Upper lobe of left lung (tissue), 6 donors: ENCODE measurements around the gene FHOD3. TPM values are rescaled to one million over a fixed set of nuclear protein-coding genes. Genes with fewer than 3 reads are reported as not detected.

Experiments used
- ATAC-seq, 2 donors: fragments of 200-7000 bp; cut with Tn5 transposase; one replicate each; pipeline ENCODE4 v1.9.1; 2022; ENCODE audit warnings: mild to moderate bottlenecking in 2 of 2, moderate library complexity in 2 of 2; ENCODE audit not compliant: low FRiP score in 2 of 2
- DNase-seq, 2 donors: peaks; one replicate each; pipeline ENCODE4 v3.0.0-alpha.2; 2019 to 2020
- H3K27ac ChIP-seq, 4 donors: fragments of 200-600 bp; sonication (generic); one replicate each; pipeline ENCODE4 v1.5.1; 2016 to 2019
- H3K27me3 ChIP-seq, 4 donors: fragments of 200-600 bp; sonication (generic); one replicate each; pipeline ENCODE4 v1.5.1; 2017 to 2019
- H3K36me3 ChIP-seq, 4 donors: fragments of 200-600 bp; sonication (generic); one replicate each; pipeline ENCODE4 v1.5.1; 2016 to 2019
- H3K4me1 ChIP-seq, 4 donors: fragments of 200-600 bp; sonication (generic); one replicate each; pipeline ENCODE4 v1.5.1; 2018 to 2019
- H3K4me3 ChIP-seq, 4 donors: fragments of 200-600 bp; sonication (generic); one replicate each; pipeline ENCODE4 v1.5.1; 2017 to 2019; ENCODE audit warnings: mild to moderate bottlenecking in 2 of 4, moderate library complexity in 1 of 4
- H3K9me3 ChIP-seq, 4 donors: fragments of 200-600 bp; sonication (generic); one replicate each; pipeline ENCODE4 v1.5.1; 2018 to 2019
- EP300 ChIP-seq, 4 donors: sonication (generic); formaldehyde crosslinking; IDR thresholded peaks; one replicate each; pipeline ENCODE4 v1.5.1; 2017; ENCODE audit warnings: antibody characterized with exemption in 4 of 4, control low read depth in 2 of 4
- POLR2A ChIP-seq, 4 donors: fragments of 450-650 bp; IDR thresholded peaks; one replicate each; pipeline ENCODE4 v1.5.1; 2016 to 2017; ENCODE audit warnings: antibody characterized with exemption in 4 of 4, mild to moderate bottlenecking in 2 of 4
- POLR2AphosphoS5 ChIP-seq, 2 donors: sonication (generic); formaldehyde crosslinking; IDR thresholded peaks; one replicate each; pipeline ENCODE4 v1.5.1; 2017; ENCODE audit warnings: antibody characterized with exemption in 2 of 2
- WGBS, 2 donors: methylation state at CpG; one replicate each; pipeline ENCODE4 v1.1.5; 2017 to 2018; 5-methylcytosine and 5-hydroxymethylcytosine counted together
- total RNA-seq, 6 donors: library from RNA; depleted of rRNA in 4 of 6; stranded (reverse); fragments of >200 nt in 4 of 6; gene quantifications; one replicate each; pipeline versions ENCODE4 v1.1.0 to v1.2.1, GENCODE V29; 2016 to 2021
- TF ChIP-seq, protein P1 (sequence below), 6 experiments: fragments of 450-650 bp in 4 of 6; fragments of 200-600 bp in 2 of 6; sonication (generic) in 2 of 6; IDR thresholded peaks; one replicate each; pipeline ENCODE4 v1.5.1; 2016 to 2019; ENCODE audit warnings: antibody characterized with exemption in 6 of 6
- donor health status: DM: no; HTN: no; CAD: no; lungs with moderate emphysema.
- donor health status: DM: no; HTN: yes; CAD: no; lungs with severe emphysema.

FHOD3 gene
- total RNA-seq, 6 donors from 2014 or later = 0.40 to 4.8 (median 2.8) TPM

DNA sequence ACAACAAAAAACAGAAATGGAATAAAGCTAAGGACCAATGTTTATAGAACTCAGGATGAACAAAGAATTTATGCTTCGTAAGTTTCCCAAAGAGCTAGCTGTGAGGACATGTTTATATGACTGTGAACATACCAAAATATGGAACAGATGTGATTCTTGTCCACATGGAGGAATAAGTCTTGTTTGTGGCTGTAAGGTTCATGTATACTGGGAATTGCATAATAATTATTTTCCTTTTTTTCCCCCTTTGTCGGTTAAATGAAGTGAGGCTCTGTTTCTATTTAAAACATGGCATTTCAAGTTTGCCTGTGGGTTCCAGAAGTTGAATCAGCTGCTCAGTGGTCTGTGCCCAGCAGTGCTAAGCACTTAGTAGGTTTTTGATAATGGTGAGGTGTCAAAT lies 108.1 kb downstream of the FHOD3 start:
- Histone ChIP-seq H3K36me3 (no peaks in the 10 kb centered on the region), H3K27me3 (no peaks in the 10 kb centered on the region)

DNA sequence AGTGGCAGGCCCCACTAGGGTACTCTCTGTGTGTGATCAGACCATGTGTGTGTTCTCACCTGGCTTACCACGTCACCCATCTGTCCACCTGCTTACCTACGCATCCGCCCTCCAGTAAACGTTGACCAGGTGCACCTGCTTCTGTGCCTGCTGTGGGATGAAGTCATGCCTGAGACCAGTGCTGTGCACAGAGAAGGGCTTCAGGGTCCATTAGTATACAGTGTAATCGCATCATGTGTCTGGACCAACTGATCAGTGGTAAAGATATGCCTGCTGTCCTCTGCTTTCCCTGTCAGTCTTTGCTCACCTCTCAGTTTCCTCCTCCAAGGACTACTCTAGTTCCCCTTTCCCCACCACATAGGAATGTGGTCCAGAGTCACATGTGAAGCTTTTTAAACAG lies 109.3 kb downstream of the FHOD3 start:
- no peak overlapping the region for H3K27ac ChIP-seq
- H3K27me3 ChIP-seq = no peaks in the 10 kb centered on the region
- H3K36me3 ChIP-seq = no peaks in the 10 kb centered on the region
- no peaks in the 10 kb centered on the region for H3K4me1 ChIP-seq
- DNase-seq (no peak), ATAC-seq (no peak)
- WGBS, 2 donors = 73 to 74% methylated on average over 3 to 5 of the region's 5 CpGs
- no peaks in the 10 kb centered on the region for H3K9me3 ChIP-seq
- TF ChIP-seq EP300 (IDR thresholded peaks at IDR 0.05) (no peak), POLR2AphosphoS5 (IDR thresholded peaks at IDR 0.05) (no peak), POLR2A (IDR thresholded peaks at IDR 0.05) (no peak)
- TF ChIP-seq, protein P1, sequence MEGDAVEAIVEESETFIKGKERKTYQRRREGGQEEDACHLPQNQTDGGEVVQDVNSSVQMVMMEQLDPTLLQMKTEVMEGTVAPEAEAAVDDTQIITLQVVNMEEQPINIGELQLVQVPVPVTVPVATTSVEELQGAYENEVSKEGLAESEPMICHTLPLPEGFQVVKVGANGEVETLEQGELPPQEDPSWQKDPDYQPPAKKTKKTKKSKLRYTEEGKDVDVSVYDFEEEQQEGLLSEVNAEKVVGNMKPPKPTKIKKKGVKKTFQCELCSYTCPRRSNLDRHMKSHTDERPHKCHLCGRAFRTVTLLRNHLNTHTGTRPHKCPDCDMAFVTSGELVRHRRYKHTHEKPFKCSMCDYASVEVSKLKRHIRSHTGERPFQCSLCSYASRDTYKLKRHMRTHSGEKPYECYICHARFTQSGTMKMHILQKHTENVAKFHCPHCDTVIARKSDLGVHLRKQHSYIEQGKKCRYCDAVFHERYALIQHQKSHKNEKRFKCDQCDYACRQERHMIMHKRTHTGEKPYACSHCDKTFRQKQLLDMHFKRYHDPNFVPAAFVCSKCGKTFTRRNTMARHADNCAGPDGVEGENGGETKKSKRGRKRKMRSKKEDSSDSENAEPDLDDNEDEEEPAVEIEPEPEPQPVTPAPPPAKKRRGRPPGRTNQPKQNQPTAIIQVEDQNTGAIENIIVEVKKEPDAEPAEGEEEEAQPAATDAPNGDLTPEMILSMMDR (IDR thresholded peaks at IDR 0.05) = no peak
- no peak overlapping the region for H3K4me3 ChIP-seq

More for the DNA sequence above, 108.1 kb downstream of the FHOD3 start:
- 81 to 89% methylated on average over 2 of the region's 2 CpGs for WGBS, 2 donors
- TF ChIP-seq EP300 (IDR thresholded peaks at IDR 0.05) = no peak
- TF ChIP-seq POLR2AphosphoS5 (IDR thresholded peaks at IDR 0.05) = no peak
- TF ChIP-seq, protein P1 (IDR thresholded peaks at IDR 0.05) = no peak
- no peak for TF ChIP-seq POLR2A (IDR thresholded peaks at IDR 0.05)
- no peaks in the 10 kb centered on the region for H3K4me1 ChIP-seq
- DNase-seq (no peak), ATAC-seq (no peak)
- no peaks in the 10 kb centered on the region for H3K9me3 ChIP-seq
- H3K4me3 ChIP-seq = no peak overlapping the region
- H3K27ac ChIP-seq = no peak overlapping the region

DNA sequence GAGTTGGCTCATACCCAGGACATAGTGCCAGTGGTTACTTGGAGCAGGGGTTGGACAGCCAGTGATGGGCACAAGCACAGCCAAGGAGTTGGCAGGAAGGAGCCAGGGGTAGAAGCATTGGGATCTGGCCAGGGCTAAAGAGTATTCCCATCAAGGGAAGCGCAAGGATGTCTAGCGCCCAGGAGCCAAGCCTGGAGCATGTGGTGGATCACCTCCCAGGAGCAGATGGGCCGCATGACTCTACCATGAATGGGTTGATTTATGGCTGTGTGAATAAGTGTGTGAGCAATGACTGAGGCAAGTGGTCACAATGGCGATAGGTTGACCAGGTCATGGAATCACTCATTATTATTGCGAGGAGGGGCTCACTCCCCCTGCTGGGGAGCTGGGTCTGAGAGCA lies 111.1 kb downstream of the FHOD3 start:
- DNase-seq (no peak), ATAC-seq (no peak)
- Histone ChIP-seq H3K36me3 (no peaks in the 10 kb centered on the region), H3K27ac (no peak overlapping the region), H3K9me3 (no peaks in the 10 kb centered on the region), H3K4me1 (no peaks in the 10 kb centered on the region), H3K4me3 (no peak overlapping the region), H3K27me3 (no peaks in the 10 kb centered on the region)
- 90 to 99% methylated on average over 4 to 5 of the region's 5 CpGs for WGBS, 2 donors
- TF ChIP-seq, protein P1 (IDR thresholded peaks at IDR 0.05) = no peak
- TF ChIP-seq POLR2A (IDR thresholded peaks at IDR 0.05) = no peak

DNA sequence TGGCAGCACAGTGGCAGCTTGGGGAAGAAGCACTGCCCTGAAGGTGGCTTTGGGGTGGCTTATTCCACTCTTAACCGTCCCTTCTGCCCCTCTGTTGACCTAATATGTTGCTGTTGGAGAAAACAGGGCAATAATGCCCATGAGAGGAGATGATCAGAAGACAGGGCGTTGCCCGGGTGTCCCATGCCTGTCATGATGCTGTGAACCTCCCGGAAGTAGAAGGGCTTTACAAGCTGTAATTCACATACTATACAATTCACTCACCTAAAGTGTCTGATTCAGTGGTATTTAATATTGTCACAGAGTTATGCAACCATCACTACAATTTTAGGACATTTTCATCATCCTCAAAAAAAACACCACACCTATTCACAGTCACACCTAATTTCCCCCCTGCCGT lies 112.3 kb downstream of the FHOD3 start:
- no peak for ATAC-seq
- H3K4me3 ChIP-seq = no peak overlapping the region
- H3K36me3 ChIP-seq = no peaks in the 10 kb centered on the region
- 52 to 82% methylated on average over 5 of the region's 5 CpGs for WGBS, 2 donors
- H3K9me3 ChIP-seq = no peaks in the 10 kb centered on the region
- no peak for DNase-seq
- no peaks in the 10 kb centered on the region for H3K4me1 ChIP-seq
- TF ChIP-seq POLR2A (IDR thresholded peaks at IDR 0.05) = no peak
- no peak for TF ChIP-seq EP300 (IDR thresholded peaks at IDR 0.05)
- TF ChIP-seq POLR2AphosphoS5 (IDR thresholded peaks at IDR 0.05) = no peak
- TF ChIP-seq, protein P1 (IDR thresholded peaks at IDR 0.05) = no peak
- H3K27me3 ChIP-seq = no peaks in the 10 kb centered on the region
- no peak overlapping the region for H3K27ac ChIP-seq

DNA sequence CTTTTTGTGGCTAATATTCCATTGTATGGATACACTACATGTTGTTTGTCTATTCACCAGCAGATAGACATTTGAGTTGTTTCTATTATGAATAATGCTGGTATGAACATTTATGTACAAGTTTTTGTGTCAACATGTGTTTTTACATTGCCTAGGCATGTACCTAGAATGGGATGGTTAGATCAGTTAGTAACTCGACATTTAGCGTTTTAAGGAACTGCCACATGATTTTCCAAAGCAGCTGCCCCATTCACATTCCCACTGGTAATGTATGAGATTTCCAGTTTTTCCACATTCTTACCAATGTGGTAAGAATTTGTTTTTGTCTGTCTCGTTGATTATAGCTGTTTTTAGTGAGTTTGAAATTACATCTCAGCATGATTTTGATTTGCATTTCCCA lies 112.8 kb downstream of the FHOD3 start:
- H3K4me1 ChIP-seq = no peaks in the 10 kb centered on the region
- no peaks in the 10 kb centered on the region for H3K9me3 ChIP-seq
- H3K27ac ChIP-seq = no peak overlapping the region
- H3K4me3 ChIP-seq = no peak overlapping the region
- DNase-seq (no peak), ATAC-seq (no peak)
- H3K36me3 ChIP-seq = no peaks in the 10 kb centered on the region
- no peak for TF ChIP-seq POLR2A (IDR thresholded peaks at IDR 0.05)
- no peak for TF ChIP-seq POLR2AphosphoS5 (IDR thresholded peaks at IDR 0.05)
- TF ChIP-seq, protein P1 (IDR thresholded peaks at IDR 0.05) = no peak
- TF ChIP-seq EP300 (IDR thresholded peaks at IDR 0.05) = no peak
- H3K27me3 ChIP-seq = no peaks in the 10 kb centered on the region
- whole genome bisulfite sequencing, 2 donors = 70 to 72% methylated on average over 3 of the region's 3 CpGs
